ENCODE results near the gene TFR2.

- TF ChIP-seq CTCF (IDR thresholded peaks at IDR 0.05) (no peak), POLR2A (IDR thresholded peaks at IDR 0.05) (no peak)
Measured at GRCh38 chr7:100582041-100582579, 59.2 kb downstream of the TFR2 start.

Measured in lower leg skin (tissue), 3 donors.